GM06990 (cell line): ENCODE measurements around the gene CXorf65.

Experiments used
- DNase-seq: peaks from one replicate; pipeline ENCODE4 v3.0.0-alpha.2; 2011; ENCODE audit not compliant: insufficient read length; ENCODE audit errors: extremely low read depth
- H3K27me3 ChIP-seq: replicated peaks from 2 replicates; pipeline ENCODE4 v1.6.0; 2011; ENCODE audit warnings: low read length; ENCODE audit not compliant: control insufficient read depth, insufficient read depth
- H3K36me3 ChIP-seq: 2 replicates; pipeline ENCODE4 v1.5.1; 2011; ENCODE audit warnings: low read length; ENCODE audit not compliant: control insufficient read depth, insufficient read depth
- H3K4me3 ChIP-seq: replicated peaks from 2 replicates; pipeline ENCODE4 v1.5.1; 2011; ENCODE audit warnings: low read depth, mild to moderate bottlenecking, control low read depth, low read length
- TF ChIP-seq, protein P1 (sequence below): IDR thresholded peaks from 2 replicates; pipeline ENCODE4 v1.5.1; 2011; ENCODE audit warnings: low read length, control low read depth, mild to moderate bottlenecking, inconsistent platforms; ENCODE audit not compliant: insufficient read depth, poor library complexity, severe bottlenecking

Gene CXorf65

DNA sequence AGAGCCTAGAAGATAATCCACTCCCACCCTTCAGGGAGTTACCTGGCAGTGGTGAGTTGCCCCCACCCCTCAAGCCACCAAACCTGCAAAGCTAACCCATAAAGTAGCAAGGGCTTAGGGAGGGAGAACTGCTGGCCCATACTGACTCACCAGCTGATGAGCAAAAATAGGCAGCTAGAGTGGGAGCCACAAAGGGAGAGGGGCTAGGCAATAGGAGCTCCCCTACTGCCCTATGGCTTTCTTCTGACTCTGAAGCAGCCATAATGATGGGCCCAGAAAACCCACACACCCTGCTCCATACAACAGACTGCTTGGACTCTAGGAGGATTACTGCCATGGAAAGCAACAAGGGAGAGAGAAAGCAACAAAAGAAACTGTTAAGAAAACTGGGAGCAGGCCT is 46.4 kb downstream of the CXorf65 start:
- Histone ChIP-seq H3K36me3 (peaks cover 4% of the 10 kb centered on the region), H3K4me3 (no peak overlapping the region), H3K27me3 (no peaks in the 10 kb centered on the region)
- no peak for DNase-seq
- TF ChIP-seq, protein P1, sequence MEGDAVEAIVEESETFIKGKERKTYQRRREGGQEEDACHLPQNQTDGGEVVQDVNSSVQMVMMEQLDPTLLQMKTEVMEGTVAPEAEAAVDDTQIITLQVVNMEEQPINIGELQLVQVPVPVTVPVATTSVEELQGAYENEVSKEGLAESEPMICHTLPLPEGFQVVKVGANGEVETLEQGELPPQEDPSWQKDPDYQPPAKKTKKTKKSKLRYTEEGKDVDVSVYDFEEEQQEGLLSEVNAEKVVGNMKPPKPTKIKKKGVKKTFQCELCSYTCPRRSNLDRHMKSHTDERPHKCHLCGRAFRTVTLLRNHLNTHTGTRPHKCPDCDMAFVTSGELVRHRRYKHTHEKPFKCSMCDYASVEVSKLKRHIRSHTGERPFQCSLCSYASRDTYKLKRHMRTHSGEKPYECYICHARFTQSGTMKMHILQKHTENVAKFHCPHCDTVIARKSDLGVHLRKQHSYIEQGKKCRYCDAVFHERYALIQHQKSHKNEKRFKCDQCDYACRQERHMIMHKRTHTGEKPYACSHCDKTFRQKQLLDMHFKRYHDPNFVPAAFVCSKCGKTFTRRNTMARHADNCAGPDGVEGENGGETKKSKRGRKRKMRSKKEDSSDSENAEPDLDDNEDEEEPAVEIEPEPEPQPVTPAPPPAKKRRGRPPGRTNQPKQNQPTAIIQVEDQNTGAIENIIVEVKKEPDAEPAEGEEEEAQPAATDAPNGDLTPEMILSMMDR, result no peak

GRCh38 chrX:71057848-71058530 is 48.6 kb downstream of the CXorf65 start:
- peaks cover 4% of the 10 kb centered on the region for H3K36me3 ChIP-seq
- DNase-seq, result no peak
- H3K27me3 ChIP-seq, result no peaks in the 10 kb centered on the region
- TF ChIP-seq, protein P1, result no peak
- no peak overlapping the region for H3K4me3 ChIP-seq

DNA sequence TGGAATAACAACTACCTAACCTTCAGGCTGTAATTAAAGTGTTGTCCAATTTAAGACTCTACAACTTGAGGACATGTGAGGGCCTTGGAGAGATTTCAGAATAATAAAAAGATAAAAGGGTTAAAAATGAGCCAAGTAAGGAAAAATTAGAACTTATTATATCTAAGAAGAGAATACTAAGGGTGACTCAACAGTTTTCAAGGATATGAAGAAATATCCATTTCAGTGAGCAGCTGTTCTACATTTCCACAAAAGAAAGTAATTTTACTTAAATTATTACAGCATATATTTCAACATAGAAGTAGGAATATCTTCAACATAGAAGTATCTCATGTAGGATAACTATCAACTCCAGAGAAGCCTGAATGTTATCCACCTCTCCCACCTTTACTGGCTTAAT is 49.7 kb downstream of the CXorf65 start:
- H3K36me3 ChIP-seq, result peaks cover 4% of the 10 kb centered on the region
- TF ChIP-seq, protein P1, result no peak

More for the DNA sequence above, 49.7 kb downstream of the CXorf65 start:
- Histone ChIP-seq H3K27me3 (no peaks in the 10 kb centered on the region), H3K4me3 (no peak overlapping the region)
- DNase-seq, result no peak
